Hepatocyte (in vitro differentiated cells): ENCODE results near the gene MVD. TPM values are rescaled to one million over a fixed set of nuclear protein-coding genes. Genes with fewer than 3 reads are reported as not detected.

Source experiments
- DNase-seq: peaks from one replicate; pipeline ENCODE4 v3.0.0-alpha.2; 2016; ENCODE audit warnings: low spot score
- H2AFZ ChIP-seq: fragments of 200-600 bp; sonication (generic); 2 replicates; pipeline ENCODE4 v1.6.0; 2016; ENCODE audit warnings: antibody characterized with exemption, mild to moderate bottlenecking
- H3K27ac ChIP-seq: fragments of 200-600 bp; sonication (generic); 2 replicates; pipeline ENCODE4 v1.5.1; 2016; ENCODE audit warnings: mild to moderate bottlenecking
- H3K27me3 ChIP-seq: fragments of 200-600 bp; sonication (generic); 2 replicates; pipeline ENCODE4 v1.6.1; 2016
- H3K36me3 ChIP-seq: fragments of 200-600 bp; sonication (generic); replicated peaks from 2 replicates; pipeline ENCODE4 v1.5.1; 2016; ENCODE audit warnings: low read depth; ENCODE audit not compliant: insufficient read depth
- H3K4me1 ChIP-seq: fragments of 200-600 bp; sonication (generic); 2 replicates; pipeline ENCODE4 v1.5.1; 2016; ENCODE audit warnings: mild to moderate bottlenecking, moderate library complexity; ENCODE audit not compliant: insufficient read depth
- H3K4me2 ChIP-seq: fragments of 200-600 bp; sonication (generic); 2 replicates; pipeline ENCODE4 v1.6.0; 2016
- H3K4me3 ChIP-seq: fragments of 200-600 bp; sonication (generic); 2 replicates; pipeline ENCODE4 v1.5.1; 2016; ENCODE audit warnings: mild to moderate bottlenecking
- H3K79me2 ChIP-seq: fragments of 200-600 bp; sonication (generic); 2 replicates; pipeline ENCODE4 v1.6.0; 2017; ENCODE audit warnings: mild to moderate bottlenecking
- H3K9me2 ChIP-seq: fragments of 200-600 bp; sonication (generic); replicated peaks from 2 replicates; pipeline ENCODE4 v1.6.0; 2017; ENCODE audit warnings: mild to moderate bottlenecking; ENCODE audit not compliant: insufficient read depth
- H3K9me3 ChIP-seq: fragments of 200-600 bp; sonication (generic); 2 replicates; pipeline ENCODE4 v1.5.1; 2016; ENCODE audit warnings: low read depth, mild to moderate bottlenecking
- H4K20me1 ChIP-seq: fragments of 200-600 bp; sonication (generic); 2 replicates; pipeline ENCODE4 v1.6.0; 2016; ENCODE audit warnings: mild to moderate bottlenecking; ENCODE audit not compliant: insufficient read depth, poor library complexity, severe bottlenecking
- CTCF ChIP-seq: fragments of 200-600 bp; sonication (generic); IDR thresholded peaks from 2 replicates; pipeline ENCODE4 v1.5.1; 2016; ENCODE audit warnings: antibody characterized with exemption, mild to moderate bottlenecking; ENCODE audit not compliant: poor library complexity
- EZH2 ChIP-seq: fragments of 200-600 bp; sonication (generic); IDR thresholded peaks from 2 replicates; pipeline ENCODE4 v1.6.1; 2016; ENCODE audit warnings: antibody characterized with exemption, mild to moderate bottlenecking, borderline replicate concordance
- EZH2phosphoT487 ChIP-seq: fragments of 200-600 bp; sonication (generic); IDR thresholded peaks from one replicate; pipeline ENCODE4 v1.6.1; 2018; ENCODE audit warnings: antibody characterized with exemption, mild to moderate bottlenecking, low read depth, moderate library complexity; ENCODE audit not compliant: unreplicated experiment, severe bottlenecking
- WGBS: methylation state at CpG from one replicate; pipeline ENCODE4 v1.1.6; 2016; ENCODE audit warnings: low lambda C conversion rate; ENCODE audit errors: missing lambda C conversion rate; 5-methylcytosine and 5-hydroxymethylcytosine counted together
- polyA plus RNA-seq: library from polyadenylated mRNA; unstranded; fragments of >200 nt; fragmentation: Nextera tagmentation; extraction: Ambion mirVana; gene quantifications from 2 replicates; pipeline ENCODE4 v1.2.1, GENCODE V29; 2016
- total RNA-seq: library from RNA; depleted of rRNA; stranded (reverse); fragments of >200 nt; gene quantifications from 2 replicates; pipeline ENCODE4 v1.2.3, GENCODE V29; 2014

The MVD gene
- total and polyA plus RNA-seq, 2 experiments from 2014 or later: 71.9 to 152 TPM

GRCh38 chr16:88634141-88634993 is 28.5 kb downstream of the MVD start:
- Histone ChIP-seq H3K4me3 (no peak overlapping the region), H3K36me3 (no peaks in the 10 kb centered on the region), H3K4me2 (peak overlapping the region; percentile 97), H3K79me2 (no peaks in the 10 kb centered on the region), H3K9me2 (no peaks in the 10 kb centered on the region), H3K27me3 (peaks cover 9% of the 10 kb centered on the region), H3K9me3 (no peaks in the 10 kb centered on the region), H3K27ac (no peak overlapping the region), H2AFZ (no peak overlapping the region), H3K4me1 (peaks cover 9% of the 10 kb centered on the region), H4K20me1 (peaks cover 5% of the 10 kb centered on the region)
- no peak for TF ChIP-seq CTCF
- TF ChIP-seq EZH2: no peak
- no peak for TF ChIP-seq EZH2phosphoT487
- 8% methylated on average over 32 of the region's 82 CpGs for WGBS
- DNase-seq: peak; percentile 75

GRCh38 chr16:88633684-88634140 is 29.2 kb downstream of the MVD start:
- TF ChIP-seq EZH2phosphoT487 (no peak), CTCF (peak; percentile 35), EZH2 (no peak)
- Histone ChIP-seq H2AFZ (no peak overlapping the region), H3K36me3 (no peaks in the 10 kb centered on the region), H3K4me3 (no peak overlapping the region), H3K79me2 (no peaks in the 10 kb centered on the region), H3K27me3 (peaks cover 5% of the 10 kb centered on the region), H3K27ac (no peak overlapping the region), H3K4me1 (peaks cover 9% of the 10 kb centered on the region), H3K9me2 (no peaks in the 10 kb centered on the region), H3K4me2 (peak overlapping the region; percentile 97), H4K20me1 (peaks cover 5% of the 10 kb centered on the region), H3K9me3 (no peaks in the 10 kb centered on the region)
- peak; percentile 69 for DNase-seq
- WGBS: 50% methylated on average over 18 of the region's 23 CpGs

- no peak for DNase-seq
- Histone ChIP-seq H3K36me3 (no peaks in the 10 kb centered on the region), H3K4me3 (no peak overlapping the region), H4K20me1 (peaks cover 5% of the 10 kb centered on the region), H3K4me1 (peaks cover 9% of the 10 kb centered on the region), H3K4me2 (no peak overlapping the region), H3K9me2 (no peaks in the 10 kb centered on the region), H3K27me3 (no peaks in the 10 kb centered on the region), H2AFZ (no peak overlapping the region), H3K9me3 (no peaks in the 10 kb centered on the region), H3K79me2 (no peaks in the 10 kb centered on the region), H3K27ac (no peak overlapping the region)
- TF ChIP-seq EZH2 (no peak), EZH2phosphoT487 (no peak), CTCF (no peak)
- WGBS: 95% methylated on average over 10 of the region's 11 CpGs
Measured at GRCh38 chr16:88632587-88632930, 30.3 kb downstream of the MVD start.
